Activated CD8-positive, alpha-beta memory T cell treated with anti-CD3 and anti-CD28 coated beads, Interleukin-2, amount 50 U/mL, for 24 hours (primary cell): ENCODE measurements around the gene CHI3L1.

Experiments
- DNase-seq: peaks from one replicate; pipeline ENCODE4 v3.0.0-alpha.2; 2020; ENCODE audit errors: extremely low read depth

CHI3L1 gene

GRCh38 chr1:203181586-203182386, 4.7 kb downstream of the CHI3L1 start:
- no peak for DNase-seq

- DNase-seq: no peak
Observed at GRCh38 chr1:203180611-203181330, 5.7 kb downstream of the CHI3L1 start.

GRCh38 chr1:203179667-203180005, 6.9 kb downstream of the CHI3L1 start:
- DNase-seq: no peak

GRCh38 chr1:203178821-203179666, 7.5 kb downstream of the CHI3L1 start:
- DNase-seq: no peak

- DNase-seq: no peak
Observed at GRCh38 chr1:203178083-203178482, 8.4 kb downstream of the CHI3L1 start.

- DNase-seq: no peak
Observed at GRCh38 chr1:203177470-203178039, 8.9 kb downstream of the CHI3L1 start.

- DNase-seq: no peak
Observed at GRCh38 chr1:203177036-203177405, 9.5 kb downstream of the CHI3L1 start.

- DNase-seq: no peak
Observed at GRCh38 chr1:203176273-203177035, 10.1 kb downstream of the CHI3L1 start.

GRCh38 chr1:203175827-203176241, 10.7 kb downstream of the CHI3L1 start:
- DNase-seq: no peak

- DNase-seq: no peak
Observed at GRCh38 chr1:203175237-203175826, 11.2 kb downstream of the CHI3L1 start, which contains the start of gene MYBPH. MYBPH (minus strand) TSS chr1:203175826; CDS start chr1:203175755, 71 bp downstream.

- no peak for DNase-seq
Observed at GRCh38 chr1:203174324-203174985, 12.0 kb downstream of the CHI3L1 start.

GRCh38 chr1:203173566-203173965, 12.9 kb downstream of the CHI3L1 start:
- DNase-seq: no peak

- no peak for DNase-seq
Observed at GRCh38 chr1:203173011-203173555, 13.4 kb downstream of the CHI3L1 start.

GRCh38 chr1:203172184-203173010, 14.1 kb downstream of the CHI3L1 start:
- no peak for DNase-seq

- no peak for DNase-seq
Observed at GRCh38 chr1:203171341-203172183, 14.9 kb downstream of the CHI3L1 start.

- no peak for DNase-seq
Observed at GRCh38 chr1:203170625-203171330, 15.7 kb downstream of the CHI3L1 start.

GRCh38 chr1:203169770-203170520, 16.6 kb downstream of the CHI3L1 start:
- DNase-seq: no peak
